Keratinocyte (primary cell): ENCODE measurements around the gene STK32C. TPM values are rescaled to one million over a fixed set of nuclear protein-coding genes. Genes with fewer than 3 reads are reported as not detected.

Experiments
- DNase-seq: peaks from one replicate; pipeline ENCODE4 v3.0.0-alpha.2; 2011; ENCODE audit warnings: low read depth, missing footprints, low spot score
- FAIRE-seq: peaks from 2 replicates; lab custom pipeline; 2011; peaks lifted over from hg19 to GRCh38; lab: Jason Lieb, UNC
- H2AFZ ChIP-seq: 2 replicates; pipeline ENCODE4 v1.6.0; 2012; ENCODE audit warnings: low read length, control low read depth, inconsistent platforms; ENCODE audit not compliant: control insufficient read depth
- H3K27ac ChIP-seq: 2 replicates; pipeline ENCODE4 v1.5.1; 2011; ENCODE audit warnings: low read length; ENCODE audit not compliant: control insufficient read depth, insufficient read depth
- H3K27me3 ChIP-seq: 3 replicates; pipeline ENCODE4 v1.6.0; 2011; ENCODE audit warnings: low read length; ENCODE audit not compliant: control insufficient read depth, insufficient read depth; ENCODE audit errors: extremely low read depth
- H3K36me3 ChIP-seq, 2 experiments: 2 replicates in 1 of 2; 3 replicates in 1 of 2; pipeline ENCODE4 v1.5.1; 2011; ENCODE audit warnings: low read length in 2 of 2, mild to moderate bottlenecking in 1 of 2; ENCODE audit not compliant: control insufficient read depth in 2 of 2, insufficient read depth in 2 of 2; ENCODE audit errors: extremely low read depth in 1 of 2
- H3K4me1 ChIP-seq: 3 replicates; pipeline ENCODE4 v1.5.1; 2011; ENCODE audit warnings: low read length; ENCODE audit not compliant: control insufficient read depth, insufficient read depth; ENCODE audit errors: extremely low read depth
- H3K4me2 ChIP-seq: 3 replicates; pipeline ENCODE4 v1.6.0; 2011; ENCODE audit warnings: low read depth, low read length; ENCODE audit not compliant: control insufficient read depth, insufficient read depth; ENCODE audit errors: extremely low read depth
- H3K4me3 ChIP-seq, 3 experiments: fragments of 200-600 bp in 1 of 3; sonication (generic) in 1 of 3; 2 replicates in 2 of 3; 3 replicates in 1 of 3; pipeline ENCODE4 v1.5.1; 2011 to 2016; ENCODE audit warnings: low read length in 3 of 3, mild to moderate bottlenecking in 3 of 3, control low read depth in 2 of 3, inconsistent platforms in 1 of 3, low read depth in 1 of 3, mixed read lengths in 1 of 3, mixed run types in 1 of 3, moderate library complexity in 1 of 3; ENCODE audit not compliant: control insufficient read depth in 2 of 3, insufficient read depth in 2 of 3; ENCODE audit errors: extremely low read depth in 1 of 3
- H3K79me2 ChIP-seq: 2 replicates; pipeline ENCODE4 v1.6.0; 2012; ENCODE audit warnings: low read length; ENCODE audit not compliant: control insufficient read depth, insufficient read depth
- H3K9ac ChIP-seq: 3 replicates; pipeline ENCODE4 v1.6.0; 2011; ENCODE audit warnings: low read length; ENCODE audit not compliant: control insufficient read depth, insufficient read depth; ENCODE audit errors: extremely low read depth
- H3K9me1 ChIP-seq: 3 replicates; pipeline ENCODE4 v1.6.0; 2011; ENCODE audit warnings: low read length; ENCODE audit not compliant: control insufficient read depth, insufficient read depth; ENCODE audit errors: extremely low read depth
- H3K9me3 ChIP-seq: 2 replicates; pipeline ENCODE4 v1.5.1; 2012; ENCODE audit warnings: low read depth, low read length; ENCODE audit not compliant: control insufficient read depth
- H4K20me1 ChIP-seq: 3 replicates; pipeline ENCODE4 v1.6.0; 2011; ENCODE audit warnings: low read length; ENCODE audit not compliant: control insufficient read depth, insufficient read depth; ENCODE audit errors: extremely low read depth
- CTCF ChIP-seq, 3 experiments: IDR thresholded peaks in 1 of 3; conservative IDR thresholded peaks in 1 of 3; optimal IDR thresholded peaks in 1 of 3; 2 replicates in 2 of 3; 3 replicates in 1 of 3; pipeline versions ENCODE3 to v1.5.1; 2011; ENCODE audit warnings: low read length in 3 of 3, mild to moderate bottlenecking in 3 of 3, moderate library complexity in 2 of 3, control low read depth in 1 of 3, inconsistent platforms in 1 of 3; ENCODE audit not compliant: insufficient read depth in 2 of 3; ENCODE audit errors: extremely low read depth in 1 of 3
- EZH2 ChIP-seq: IDR thresholded peaks from one replicate; pipeline ENCODE4 v1.6.1; 2012; ENCODE audit warnings: inconsistent platforms, mild to moderate bottlenecking, low read length, moderate library complexity
- dilution Hi-C: fragments of 300-500 bp; cut with MboI; formaldehyde crosslinking; loops from one replicate; pipeline ENCODE4 v1.7.0; 2020; ENCODE audit warnings: low sequenced_read_pairs; ENCODE audit not compliant: extremely low pct_ligation_motif_present
- polyA plus RNA-seq, 5 experiments: library from polyadenylated mRNA; depleted of rRNA in 3 of 5; stranded (reverse) in 3 of 5; stranded (forward) in 1 of 5; unstranded in 1 of 5; fragments of >200 nt; gene quantifications; 1 replicate in 1 of 5; 2 replicates in 3 of 5; 3 replicates in 1 of 5; pipeline versions ENCODE4 v1.2.1 to v1.2.3, GENCODE V29; 2011 to 2012; ENCODE audit warnings: missing spikeins in 2 of 5, low read depth in 1 of 5, low replicate concordance in 1 of 5

The STK32C gene
- polyA plus RNA-seq, 1 donor (not counting 4 experiments of a cell fraction or from before 2014, with no cell fraction given), result 4.1 TPM

DNA sequence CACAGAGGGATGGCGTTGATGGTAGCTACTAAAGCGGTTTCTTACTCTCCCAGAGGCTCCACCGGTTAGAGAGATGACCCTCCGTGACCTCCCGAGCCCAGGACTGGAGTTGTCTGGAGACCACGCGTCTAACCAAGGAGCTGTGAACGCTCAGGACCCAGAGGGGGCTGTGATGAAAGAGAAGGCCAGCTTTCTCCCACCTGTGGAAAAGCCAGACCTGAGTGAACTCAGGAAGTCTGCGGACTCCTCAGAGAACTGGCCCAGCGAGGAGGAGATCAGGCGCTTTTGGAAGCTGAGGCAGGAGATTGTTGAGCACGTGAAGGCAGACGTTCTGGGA, 40.1 kb upstream of the STK32C start:
- dilution Hi-C loops, result no loop called here

GRCh38 chr10:132347211-132347930, 39.6 kb upstream of the STK32C start:
- Histone ChIP-seq H3K9ac (no peak overlapping the region), H4K20me1 (no peaks in the 10 kb centered on the region), H3K4me3 (no peak overlapping the region), H3K27me3 (no peaks in the 10 kb centered on the region), H3K4me1 (no peaks in the 10 kb centered on the region), H3K4me2 (no peak overlapping the region), H3K79me2 (no peaks in the 10 kb centered on the region), H3K9me1 (no peaks in the 10 kb centered on the region), H3K9me3 (no peaks in the 10 kb centered on the region), H2AFZ (no peak overlapping the region), H3K36me3 (peaks cover 0 to 1% of the 10 kb centered on the region in 2 experiments), H3K27ac (no peak overlapping the region)
- dilution Hi-C loops, result no loop called here
- FAIRE-seq, result no peak
- no peak for DNase-seq
- TF ChIP-seq CTCF (optimal IDR thresholded peaks at IDR 0.05 in 1 of 3, IDR thresholded peaks at IDR 0.05 in 1 of 3, conservative IDR thresholded peaks at IDR 0.05 in 1 of 3; ENCODE audit: extremely low read depth in 1 of 3, insufficient read depth in 2 of 3, low read length in 3 of 3) (no peak), EZH2 (no peak)

More for the DNA sequence above, 40.1 kb upstream of the STK32C start:
- H3K27ac ChIP-seq, result no peak overlapping the region
- no peak overlapping the region for H2AFZ ChIP-seq
- H3K27me3 ChIP-seq, result no peaks in the 10 kb centered on the region
- no peaks in the 10 kb centered on the region for H3K9me1 ChIP-seq
- H3K79me2 ChIP-seq, result no peaks in the 10 kb centered on the region
- FAIRE-seq (no peak), DNase-seq (no peak)
- H3K9ac ChIP-seq, result no peak overlapping the region
- no peaks in the 10 kb centered on the region for H3K4me1 ChIP-seq
- peaks cover 0 to 1% of the 10 kb centered on the region in 2 experiments for H3K36me3 ChIP-seq
- no peaks in the 10 kb centered on the region for H3K9me3 ChIP-seq
- H3K4me2 ChIP-seq, result no peak overlapping the region
- no peak overlapping the region for H3K4me3 ChIP-seq
- TF ChIP-seq EZH2 (no peak), CTCF (optimal IDR thresholded peaks at IDR 0.05 in 1 of 3, IDR thresholded peaks at IDR 0.05 in 1 of 3, conservative IDR thresholded peaks at IDR 0.05 in 1 of 3; ENCODE audit: extremely low read depth in 1 of 3, insufficient read depth in 2 of 3, low read length in 3 of 3) (no peak)
- no peaks in the 10 kb centered on the region for H4K20me1 ChIP-seq
